GM12875 (cell line): Measurements from ENCODE around the gene PACSIN2.

ENCODE experiments used
- H3K4me3 ChIP-seq: one replicate; pipeline ENCODE4 v1.5.1; 2011; ENCODE audit warnings: low read depth, low read length, control low read depth
- TF ChIP-seq, protein P1 (sequence below): IDR thresholded peaks from 2 replicates; pipeline ENCODE4 v1.5.1; 2011; ENCODE audit warnings: low read depth, mild to moderate bottlenecking, control low read depth, inconsistent platforms, low read length, moderate library complexity, borderline replicate concordance; ENCODE audit not compliant: insufficient read depth

The PACSIN2 gene

DNA sequence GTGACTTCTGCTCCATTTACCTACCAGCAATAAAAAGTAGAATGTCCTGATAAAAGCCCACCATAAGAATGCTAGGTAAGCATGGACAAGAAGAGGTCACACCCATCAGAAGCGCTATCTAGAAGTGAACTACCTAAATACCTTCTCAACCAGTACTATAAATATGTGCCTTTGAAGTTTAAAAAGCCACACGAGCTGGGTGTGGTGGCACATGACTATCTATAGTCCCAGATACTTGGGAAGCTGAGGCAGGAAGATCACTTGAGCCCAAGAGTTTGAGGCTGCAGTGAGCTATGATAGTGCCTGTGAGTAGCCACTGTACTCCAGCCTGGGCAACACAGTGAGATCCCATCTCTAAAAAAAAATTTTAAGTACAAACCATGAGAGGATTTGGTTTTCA lies 66.7 kb downstream of the PACSIN2 start:
- TF ChIP-seq, protein P1, sequence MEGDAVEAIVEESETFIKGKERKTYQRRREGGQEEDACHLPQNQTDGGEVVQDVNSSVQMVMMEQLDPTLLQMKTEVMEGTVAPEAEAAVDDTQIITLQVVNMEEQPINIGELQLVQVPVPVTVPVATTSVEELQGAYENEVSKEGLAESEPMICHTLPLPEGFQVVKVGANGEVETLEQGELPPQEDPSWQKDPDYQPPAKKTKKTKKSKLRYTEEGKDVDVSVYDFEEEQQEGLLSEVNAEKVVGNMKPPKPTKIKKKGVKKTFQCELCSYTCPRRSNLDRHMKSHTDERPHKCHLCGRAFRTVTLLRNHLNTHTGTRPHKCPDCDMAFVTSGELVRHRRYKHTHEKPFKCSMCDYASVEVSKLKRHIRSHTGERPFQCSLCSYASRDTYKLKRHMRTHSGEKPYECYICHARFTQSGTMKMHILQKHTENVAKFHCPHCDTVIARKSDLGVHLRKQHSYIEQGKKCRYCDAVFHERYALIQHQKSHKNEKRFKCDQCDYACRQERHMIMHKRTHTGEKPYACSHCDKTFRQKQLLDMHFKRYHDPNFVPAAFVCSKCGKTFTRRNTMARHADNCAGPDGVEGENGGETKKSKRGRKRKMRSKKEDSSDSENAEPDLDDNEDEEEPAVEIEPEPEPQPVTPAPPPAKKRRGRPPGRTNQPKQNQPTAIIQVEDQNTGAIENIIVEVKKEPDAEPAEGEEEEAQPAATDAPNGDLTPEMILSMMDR: no peak
- no peak overlapping the region for H3K4me3 ChIP-seq

DNA sequence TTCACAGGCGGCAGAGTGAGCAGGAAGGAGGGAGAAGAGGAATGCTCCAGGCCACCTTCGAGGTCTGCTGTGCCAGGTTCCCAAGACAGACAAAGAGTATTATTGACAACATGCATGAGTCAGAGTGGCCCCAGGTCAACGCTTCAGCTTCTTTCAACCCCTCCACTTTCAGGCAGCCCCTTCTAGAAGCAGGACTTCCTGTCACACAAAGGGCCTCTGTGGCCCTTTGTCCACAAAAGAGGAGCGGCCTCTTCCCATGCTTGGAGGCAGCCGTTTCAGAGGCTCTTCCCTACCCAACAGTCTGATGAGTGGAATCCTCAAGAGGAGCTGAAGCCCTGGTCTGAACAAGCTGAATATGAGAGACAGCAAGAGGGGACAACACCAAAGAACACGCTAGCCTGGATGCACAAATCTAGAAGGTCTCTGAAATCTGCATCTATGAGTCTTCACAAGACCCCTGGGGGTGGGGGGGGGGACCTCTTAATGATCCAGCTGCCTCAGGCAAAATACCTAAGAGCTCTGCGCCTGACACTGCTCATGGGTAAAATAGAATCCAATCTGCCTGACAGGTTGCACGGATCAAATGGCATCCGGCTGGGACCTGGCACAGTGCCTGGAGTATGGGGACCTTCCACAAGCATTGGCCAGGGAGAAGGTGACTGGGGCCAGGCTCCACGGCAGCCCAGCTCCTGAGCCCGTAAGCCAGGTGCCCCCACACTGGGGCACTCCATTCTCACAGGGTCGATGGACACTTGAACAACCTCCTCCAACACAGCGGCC lies 67.5 kb downstream of the PACSIN2 start:
- TF ChIP-seq, protein P1: no peak

DNA sequence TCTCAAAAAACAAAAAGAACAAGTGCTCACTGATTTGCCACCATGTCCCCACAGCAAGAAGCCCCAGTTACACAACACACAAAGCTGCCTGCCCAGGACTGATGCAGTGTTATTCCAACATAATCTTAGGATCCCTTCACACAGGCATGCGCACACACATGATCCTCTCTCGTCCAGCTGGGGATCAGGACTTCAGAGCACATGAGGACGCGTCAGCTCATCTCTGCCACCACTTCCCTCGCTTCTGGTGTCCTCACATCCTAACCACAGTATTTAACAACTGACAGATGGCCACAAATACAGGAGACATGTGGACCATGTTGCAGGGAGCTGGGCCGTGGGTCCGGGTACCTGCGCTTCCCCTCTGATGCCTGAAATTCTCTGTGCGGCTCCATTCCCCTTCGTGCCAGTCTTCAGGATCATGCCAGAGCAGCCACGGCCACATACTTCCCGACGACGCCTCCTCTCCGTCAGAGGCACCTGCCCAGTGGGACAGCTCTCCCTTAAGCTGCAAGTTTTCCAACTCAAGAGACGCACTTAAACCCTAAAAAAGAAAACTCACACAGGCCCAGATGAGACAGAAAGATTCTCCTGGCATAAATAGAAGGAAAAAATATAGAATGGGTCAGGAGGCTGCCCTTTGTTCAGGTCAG lies 68.3 kb downstream of the PACSIN2 start:
- no peak overlapping the region for H3K4me3 ChIP-seq
- TF ChIP-seq, protein P1: no peak

More for the DNA sequence above, 67.5 kb downstream of the PACSIN2 start:
- no peak overlapping the region for H3K4me3 ChIP-seq

DNA sequence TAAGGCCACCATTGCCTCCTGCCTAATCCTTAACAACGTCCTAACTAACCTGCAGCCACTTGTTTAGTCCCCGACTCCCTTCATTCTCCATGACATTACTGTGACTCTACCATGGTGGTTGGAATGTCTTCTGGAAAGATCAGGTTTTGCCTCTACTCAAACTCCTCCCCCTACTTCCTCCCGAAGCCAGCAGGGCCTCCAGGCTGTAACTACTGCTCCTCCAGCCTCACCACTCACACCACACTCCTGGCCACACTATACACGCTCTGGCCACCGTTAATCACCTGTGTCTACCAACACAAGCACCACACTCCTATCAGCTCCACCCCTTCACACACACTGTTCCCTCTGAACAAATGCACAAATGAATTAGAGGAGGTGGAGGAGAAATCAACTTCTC lies 69.2 kb downstream of the PACSIN2 start:
- H3K4me3 ChIP-seq: no peak overlapping the region
- TF ChIP-seq, protein P1: no peak

DNA sequence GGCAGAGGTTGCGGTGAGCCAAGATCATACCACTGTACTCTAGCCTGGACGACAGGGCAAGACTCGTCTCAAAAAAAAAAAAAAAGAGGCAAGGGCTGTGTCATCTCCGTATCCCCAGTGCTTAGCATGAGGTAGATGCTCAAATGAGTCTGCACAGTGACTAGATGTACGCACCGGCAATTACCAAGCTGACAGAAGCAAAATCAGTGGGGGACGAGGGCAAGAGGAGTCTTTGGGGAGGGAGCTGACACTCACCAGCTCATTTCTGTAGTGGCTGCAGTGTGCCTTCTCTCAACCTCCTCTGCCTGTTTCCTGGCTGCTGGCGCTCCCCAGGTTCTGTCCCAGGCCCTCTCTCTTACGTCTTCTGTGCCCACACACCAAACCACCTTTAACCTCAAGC lies 69.9 kb downstream of the PACSIN2 start:
- TF ChIP-seq, protein P1: no peak
- no peak overlapping the region for H3K4me3 ChIP-seq

DNA sequence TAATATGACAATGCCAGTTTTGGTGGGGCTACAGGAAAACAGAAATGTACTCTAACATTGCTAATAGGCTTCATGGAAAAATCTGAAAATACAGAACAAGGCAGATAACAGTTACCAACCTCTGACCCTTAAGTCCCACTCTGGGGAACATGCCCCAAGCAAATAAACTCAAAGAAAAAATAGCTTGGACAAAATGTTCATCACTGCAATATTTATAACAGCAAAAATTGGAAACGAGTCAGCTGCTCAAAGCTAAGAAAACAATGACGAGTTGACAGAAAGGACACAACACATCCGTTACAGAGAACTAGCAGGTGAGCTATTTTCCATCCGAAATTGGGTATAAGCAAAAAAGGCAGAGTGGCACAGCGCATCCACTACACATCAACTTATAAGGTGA lies 70.5 kb downstream of the PACSIN2 start:
- no peak overlapping the region for H3K4me3 ChIP-seq
- TF ChIP-seq, protein P1: no peak

DNA sequence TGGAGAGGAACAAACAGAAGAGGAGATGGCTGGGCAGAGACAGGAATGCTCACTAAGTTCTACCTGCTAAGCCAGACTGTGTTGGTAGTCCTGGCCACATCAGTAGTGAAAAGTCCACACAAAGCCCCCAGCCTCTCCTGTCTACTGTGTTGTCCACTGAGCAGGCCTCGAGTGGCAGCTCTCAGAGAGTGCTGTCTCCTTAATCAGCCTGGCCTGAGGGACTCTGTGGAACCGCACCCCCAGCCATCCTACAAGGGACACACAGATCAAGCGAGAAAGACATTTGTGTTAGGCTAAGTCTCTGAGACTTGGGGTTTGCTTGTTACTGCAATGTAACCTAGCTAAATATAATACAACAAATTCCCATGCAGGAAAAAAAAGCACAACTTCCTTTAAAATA lies 71.0 kb downstream of the PACSIN2 start:
- TF ChIP-seq, protein P1: no peak
- no peak overlapping the region for H3K4me3 ChIP-seq
